A549 (cell line): ENCODE measurements around the gene GFAP.

ENCODE experiments used
- BHLHE40 ChIP-seq: IDR thresholded peaks from 2 replicates; pipeline ENCODE4 v1.6.1; 2012; ENCODE audit warnings: low read depth, low read length, inconsistent platforms
- CEBPB ChIP-seq, 2 experiments: fragments of >200 bp in 1 of 2; sonication (Bioruptor Twin) in 1 of 2; formaldehyde crosslinking in 1 of 2; IDR thresholded peaks; 2 replicates each; pipeline ENCODE4 v1.6.1; 2012 to 2016
- CHD2 ChIP-seq: fragments of 150-350 bp; IDR thresholded peaks from 2 replicates; pipeline ENCODE4 v1.6.1; 2014; ENCODE audit warnings: low read length; ENCODE audit not compliant: partially characterized antibody
- CTCF ChIP-seq: fragments of >200 bp; sonication (Bioruptor Twin); formaldehyde crosslinking; IDR thresholded peaks from 3 replicates; pipeline ENCODE4 v1.5.1; 2016
- EP300 ChIP-seq, 2 experiments: fragments of >200 bp; sonication (Bioruptor Twin); formaldehyde crosslinking; IDR thresholded peaks; 2 replicates in 1 of 2; 3 replicates in 1 of 2; pipeline ENCODE4 v1.6.1; 2016 to 2017
- ESRRA ChIP-seq: fragments of 150-350 bp; IDR thresholded peaks from 2 replicates; pipeline ENCODE4 v1.6.1; 2014; ENCODE audit warnings: mild to moderate bottlenecking, low read length, borderline replicate concordance
- JUN ChIP-seq, 2 experiments: fragments of >200 bp; sonication (Bioruptor Twin); formaldehyde crosslinking; IDR thresholded peaks; 2 replicates in 1 of 2; 3 replicates in 1 of 2; pipeline ENCODE4 v1.6.1; 2016 to 2017
- MAZ ChIP-seq: fragments of 150-350 bp; IDR thresholded peaks from 2 replicates; pipeline ENCODE4 v1.6.1; 2014; ENCODE audit warnings: antibody characterized with exemption, low read depth, low read length, borderline replicate concordance
- MYC ChIP-seq: IDR thresholded peaks from 2 replicates; pipeline ENCODE4 v1.6.1; 2012; ENCODE audit warnings: mild to moderate bottlenecking, inconsistent platforms, low read length, improper control_type of control experiment, borderline replicate concordance
- PHF8 ChIP-seq: fragments of 200-600 bp; sonication (generic); IDR thresholded peaks from 2 replicates; pipeline ENCODE4 v1.6.1; 2016; ENCODE audit warnings: low read depth, mild to moderate bottlenecking, antibody characterized with exemption, moderate library complexity, borderline replicate concordance
- POLR2A ChIP-seq: IDR thresholded peaks from 2 replicates; pipeline ENCODE4 v1.6.1; 2012; ENCODE audit warnings: mild to moderate bottlenecking, low read length
- RNF2 ChIP-seq: fragments of 200-600 bp; sonication (generic); IDR thresholded peaks from 2 replicates; pipeline ENCODE4 v1.6.1; 2016; ENCODE audit warnings: low read depth, mild to moderate bottlenecking, antibody characterized with exemption, moderate library complexity, borderline replicate concordance
- SMC3 ChIP-seq: fragments of >200 bp; sonication (Bioruptor Twin); formaldehyde crosslinking; IDR thresholded peaks from 3 replicates; pipeline ENCODE4 v1.6.1; 2018; ENCODE audit warnings: inconsistent platforms
- TF ChIP-seq, protein P1 (sequence below): fragments of 200-600 bp; sonication (generic); IDR thresholded peaks from 2 replicates; pipeline ENCODE4 v1.6.1; 2016; ENCODE audit warnings: antibody characterized with exemption, mild to moderate bottlenecking, moderate library complexity

GRCh38 chr17:44889003-44889402, 26.3 kb downstream of the GFAP start:
- TF ChIP-seq CTCF (no peak), SMC3 (no peak), MYC (no peak), JUN (IDR thresholded peaks at IDR 0.05) (no peak), RNF2 (no peak), CHD2 (no peak), MAZ (no peak), CEBPB (IDR thresholded peaks at IDR 0.05) (peak in 1 of 2 experiments; percentile 63; a peak in 2 of 4 replicates), PHF8 (no peak), POLR2A (no peak), EP300 (IDR thresholded peaks at IDR 0.05) (no peak), ESRRA (peak; percentile 63; the same call in 1 of the 2 replicates), BHLHE40 (no peak)
- TF ChIP-seq, protein P1, sequence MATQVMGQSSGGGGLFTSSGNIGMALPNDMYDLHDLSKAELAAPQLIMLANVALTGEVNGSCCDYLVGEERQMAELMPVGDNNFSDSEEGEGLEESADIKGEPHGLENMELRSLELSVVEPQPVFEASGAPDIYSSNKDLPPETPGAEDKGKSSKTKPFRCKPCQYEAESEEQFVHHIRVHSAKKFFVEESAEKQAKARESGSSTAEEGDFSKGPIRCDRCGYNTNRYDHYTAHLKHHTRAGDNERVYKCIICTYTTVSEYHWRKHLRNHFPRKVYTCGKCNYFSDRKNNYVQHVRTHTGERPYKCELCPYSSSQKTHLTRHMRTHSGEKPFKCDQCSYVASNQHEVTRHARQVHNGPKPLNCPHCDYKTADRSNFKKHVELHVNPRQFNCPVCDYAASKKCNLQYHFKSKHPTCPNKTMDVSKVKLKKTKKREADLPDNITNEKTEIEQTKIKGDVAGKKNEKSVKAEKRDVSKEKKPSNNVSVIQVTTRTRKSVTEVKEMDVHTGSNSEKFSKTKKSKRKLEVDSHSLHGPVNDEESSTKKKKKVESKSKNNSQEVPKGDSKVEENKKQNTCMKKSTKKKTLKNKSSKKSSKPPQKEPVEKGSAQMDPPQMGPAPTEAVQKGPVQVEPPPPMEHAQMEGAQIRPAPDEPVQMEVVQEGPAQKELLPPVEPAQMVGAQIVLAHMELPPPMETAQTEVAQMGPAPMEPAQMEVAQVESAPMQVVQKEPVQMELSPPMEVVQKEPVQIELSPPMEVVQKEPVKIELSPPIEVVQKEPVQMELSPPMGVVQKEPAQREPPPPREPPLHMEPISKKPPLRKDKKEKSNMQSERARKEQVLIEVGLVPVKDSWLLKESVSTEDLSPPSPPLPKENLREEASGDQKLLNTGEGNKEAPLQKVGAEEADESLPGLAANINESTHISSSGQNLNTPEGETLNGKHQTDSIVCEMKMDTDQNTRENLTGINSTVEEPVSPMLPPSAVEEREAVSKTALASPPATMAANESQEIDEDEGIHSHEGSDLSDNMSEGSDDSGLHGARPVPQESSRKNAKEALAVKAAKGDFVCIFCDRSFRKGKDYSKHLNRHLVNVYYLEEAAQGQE: no peak
